Activated CD4-positive, alpha-beta T cell treated with anti-CD3 and anti-CD28 coated beads, Interleukin-2, amount 50 U/mL, for 16 hours (primary cell): Measurements from ENCODE around the gene RNF20.
"Not testable (repeated sequence)": the region's sequence is repeated elsewhere in the genome, so short reads cannot be mapped to it uniquely, and the experiment has no call there.

Source experiments
- DNase-seq: peaks from one replicate; pipeline ENCODE4 v3.0.0-alpha.2; 2020

RNF20 gene

GRCh38 chr9:101533334-101534204 lies at the start of gene RNF20:
Gene RNF20 (plus strand): TSS chr9:101533853. CDS start chr9:101535424, 1,571 bp downstream.
- peak; percentile 98 for DNase-seq

GRCh38 chr9:101484046-101484445 lies 49.6 kb upstream of the RNF20 start:
- no peak for DNase-seq

GRCh38 chr9:101485924-101486692 lies 47.5 kb upstream of the RNF20 start:
- no peak for DNase-seq

- peak; percentile 2 for DNase-seq
These were observed 46.8 kb upstream of the RNF20 start for GRCh38 chr9:101486693-101487442.

- no peak for DNase-seq
These were observed 46.2 kb upstream of the RNF20 start for GRCh38 chr9:101487443-101487840.

- no peak for DNase-seq
These were observed 37.8 kb upstream of the RNF20 start for GRCh38 chr9:101495810-101496209.

GRCh38 chr9:101498323-101498722 lies 35.3 kb upstream of the RNF20 start:
- no peak for DNase-seq

GRCh38 chr9:101504188-101504587 lies 29.5 kb upstream of the RNF20 start:
- no peak for DNase-seq

- no peak for DNase-seq
These were observed 25.4 kb upstream of the RNF20 start for GRCh38 chr9:101508211-101508610.

GRCh38 chr9:101509572-101509971 lies 24.1 kb upstream of the RNF20 start:
- DNase-seq: peak; percentile 20

GRCh38 chr9:101510459-101510858 lies 23.2 kb upstream of the RNF20 start:
- peak; percentile 62 for DNase-seq

- no peak for DNase-seq
These were observed 22.6 kb upstream of the RNF20 start for GRCh38 chr9:101511009-101511408.

- DNase-seq: no peak
These were observed 21.5 kb upstream of the RNF20 start for GRCh38 chr9:101512116-101512515.

- DNase-seq: no peak
These were observed 20.3 kb upstream of the RNF20 start for GRCh38 chr9:101513351-101513750.

GRCh38 chr9:101514071-101514470 lies 19.6 kb upstream of the RNF20 start:
- no peak for DNase-seq

- DNase-seq: no peak
These were observed 17.0 kb upstream of the RNF20 start for GRCh38 chr9:101516655-101517054.

- not testable (repeated sequence) for DNase-seq
These were observed 15.2 kb upstream of the RNF20 start for GRCh38 chr9:101518489-101518888.

- no peak for DNase-seq
These were observed 9.3 kb upstream of the RNF20 start for GRCh38 chr9:101524371-101524770.

- no peak for DNase-seq
These were observed 6.6 kb upstream of the RNF20 start for GRCh38 chr9:101527066-101527465.

- no peak for DNase-seq
These were observed 5.6 kb upstream of the RNF20 start for GRCh38 chr9:101528015-101528414.

GRCh38 chr9:101530076-101530711 lies 3.5 kb upstream of the RNF20 start:
- DNase-seq: peak; percentile 84

GRCh38 chr9:101536351-101536750 lies 2.7 kb downstream of the RNF20 start:
- no peak for DNase-seq

GRCh38 chr9:101536938-101537337 lies 3.3 kb downstream of the RNF20 start:
- no peak for DNase-seq
